ENCODE results near the gene SPINT4.

DNA sequence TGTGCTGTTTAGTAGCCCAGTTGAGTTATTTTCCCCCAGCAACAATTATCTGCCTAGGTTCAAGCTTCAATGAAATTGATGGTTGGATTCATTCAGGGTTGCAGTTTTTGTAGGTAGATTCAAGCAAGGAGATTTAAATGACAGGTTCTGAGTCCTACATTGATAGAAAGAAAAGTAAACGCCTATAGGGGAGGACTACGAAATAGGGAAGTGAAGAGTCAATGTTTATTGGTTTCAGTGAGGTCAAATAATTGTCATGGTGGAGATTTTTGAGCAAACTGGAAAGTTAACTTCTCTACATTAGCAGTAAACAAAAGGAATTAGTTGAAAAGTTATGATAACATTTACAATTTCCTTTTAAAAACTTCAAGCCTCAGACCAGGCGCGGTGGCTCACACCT lies 21.0 kb upstream of the SPINT4 start:
- TF ChIP-seq, protein P1, sequence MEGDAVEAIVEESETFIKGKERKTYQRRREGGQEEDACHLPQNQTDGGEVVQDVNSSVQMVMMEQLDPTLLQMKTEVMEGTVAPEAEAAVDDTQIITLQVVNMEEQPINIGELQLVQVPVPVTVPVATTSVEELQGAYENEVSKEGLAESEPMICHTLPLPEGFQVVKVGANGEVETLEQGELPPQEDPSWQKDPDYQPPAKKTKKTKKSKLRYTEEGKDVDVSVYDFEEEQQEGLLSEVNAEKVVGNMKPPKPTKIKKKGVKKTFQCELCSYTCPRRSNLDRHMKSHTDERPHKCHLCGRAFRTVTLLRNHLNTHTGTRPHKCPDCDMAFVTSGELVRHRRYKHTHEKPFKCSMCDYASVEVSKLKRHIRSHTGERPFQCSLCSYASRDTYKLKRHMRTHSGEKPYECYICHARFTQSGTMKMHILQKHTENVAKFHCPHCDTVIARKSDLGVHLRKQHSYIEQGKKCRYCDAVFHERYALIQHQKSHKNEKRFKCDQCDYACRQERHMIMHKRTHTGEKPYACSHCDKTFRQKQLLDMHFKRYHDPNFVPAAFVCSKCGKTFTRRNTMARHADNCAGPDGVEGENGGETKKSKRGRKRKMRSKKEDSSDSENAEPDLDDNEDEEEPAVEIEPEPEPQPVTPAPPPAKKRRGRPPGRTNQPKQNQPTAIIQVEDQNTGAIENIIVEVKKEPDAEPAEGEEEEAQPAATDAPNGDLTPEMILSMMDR (conservative IDR thresholded peaks at IDR 0.05 in 1 of 2, IDR thresholded peaks at IDR 0.05 in 1 of 2; ENCODE audit: low read depth in 1 of 2, low read length in 2 of 2): no peak
- no peak for TF ChIP-seq EZH2 (IDR thresholded peaks at IDR 0.05; ENCODE audit: low read length, missing control alignments)

Data from fibroblast of lung (primary cell).